AML-193 (cell line): ENCODE results near the gene MTMR3.
"Not testable (repeated sequence)": the region's sequence is repeated elsewhere in the genome, so short reads cannot be mapped to it uniquely, and the experiment has no call there.

ENCODE experiments used
- DNase-seq, 2 experiments: peaks; one replicate each; lab custom pipeline; 2025; lab: John Stamatoyannopoulos, UW

Gene MTMR3

GRCh38 chr22:30054067-30054763 lies 171.2 kb downstream of the MTMR3 start:
- DNase-seq: no peak

GRCh38 chr22:30054764-30055069 lies 171.7 kb downstream of the MTMR3 start:
- DNase-seq: no peak

DNA sequence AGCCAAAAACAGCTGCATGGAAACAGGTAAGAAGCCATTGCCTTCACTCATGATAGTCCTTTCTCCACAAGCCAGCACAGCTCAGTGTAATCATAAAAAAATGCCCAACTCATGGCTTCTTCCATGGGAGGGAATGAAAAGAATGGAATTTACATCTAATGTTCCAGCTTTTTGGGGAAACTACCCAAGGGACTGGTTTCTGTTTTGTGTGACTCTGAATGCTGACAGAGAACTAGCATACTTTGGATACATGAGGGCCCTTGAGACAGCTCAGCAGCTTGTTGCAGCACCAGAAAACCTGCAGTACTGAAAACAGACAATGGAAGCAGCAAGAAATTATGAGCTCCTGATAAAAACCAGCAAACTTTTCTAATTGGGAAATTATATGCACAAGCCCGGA lies 173.0 kb downstream of the MTMR3 start:
- DNase-seq: no peak

DNA sequence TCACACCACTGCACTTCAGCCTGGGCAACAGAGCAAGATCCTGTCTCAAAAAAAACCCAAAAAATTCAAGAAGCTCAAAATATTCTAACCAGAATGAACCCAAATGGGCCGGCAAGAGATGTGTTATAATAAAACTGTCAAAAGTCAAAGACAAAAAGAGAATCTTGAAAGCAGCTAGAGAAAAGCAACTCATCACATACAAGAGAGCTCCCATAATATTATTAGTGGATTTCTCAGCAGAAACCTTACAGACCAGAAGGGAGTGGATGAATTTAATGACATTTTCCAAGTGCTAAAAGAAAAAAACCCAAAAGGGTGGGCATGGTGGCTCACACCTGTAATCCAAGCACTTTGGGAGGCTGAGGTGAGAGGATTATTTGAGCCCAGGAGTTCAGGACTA lies 174.4 kb downstream of the MTMR3 start:
- DNase-seq: no peak

DNA sequence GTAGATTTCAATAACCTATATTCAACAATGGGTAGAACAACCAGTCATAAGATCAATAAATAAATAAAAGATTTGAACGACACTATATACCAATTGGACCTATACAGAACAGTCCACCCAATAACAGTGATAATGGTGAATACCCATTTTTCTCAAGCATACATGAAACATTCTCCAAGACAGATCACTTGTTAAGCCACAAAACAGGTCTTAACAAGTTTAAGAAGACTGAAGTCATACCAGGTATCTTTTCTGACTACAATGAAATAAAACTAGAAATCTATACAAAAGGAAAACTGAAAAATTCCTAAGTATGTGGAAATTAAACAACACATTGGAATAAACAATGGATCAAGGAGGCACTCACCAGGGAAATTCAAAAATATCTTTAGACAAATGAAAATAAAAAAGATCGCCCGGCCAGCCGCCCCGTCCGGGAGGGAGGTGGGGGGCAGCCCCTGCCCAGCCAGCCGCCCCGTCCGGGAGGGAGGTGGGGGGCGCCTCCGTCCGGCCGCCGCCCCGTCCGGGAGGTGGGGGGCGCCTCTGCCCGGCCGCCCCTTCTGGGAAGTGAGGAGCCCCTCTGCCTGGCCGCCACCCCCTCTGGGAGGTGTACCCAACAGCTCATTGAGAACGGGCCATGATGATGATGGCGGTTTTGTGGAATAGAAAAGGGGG lies 176.5 kb downstream of the MTMR3 start:
- not testable (repeated sequence) for DNase-seq

DNA sequence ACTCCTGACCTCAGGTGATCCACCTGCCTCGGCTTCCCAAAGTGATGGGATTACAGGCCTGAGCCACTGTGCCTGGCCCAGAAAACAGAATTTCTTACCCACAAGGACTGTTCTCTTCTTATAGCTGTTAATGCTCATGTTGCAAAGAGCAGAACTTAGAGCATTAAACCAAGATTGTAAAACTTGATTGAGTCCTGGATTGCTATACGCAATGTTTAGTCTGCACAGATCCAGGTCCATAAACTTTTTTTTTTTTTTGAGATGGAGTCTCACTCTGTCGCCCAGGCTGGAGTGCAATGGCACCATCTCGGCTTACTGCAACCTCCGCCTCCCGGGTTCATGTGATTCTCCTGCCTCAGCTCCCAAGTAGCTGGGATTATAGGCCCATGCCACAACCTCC lies 178.1 kb downstream of the MTMR3 start:
- DNase-seq: not testable (repeated sequence)

DNA sequence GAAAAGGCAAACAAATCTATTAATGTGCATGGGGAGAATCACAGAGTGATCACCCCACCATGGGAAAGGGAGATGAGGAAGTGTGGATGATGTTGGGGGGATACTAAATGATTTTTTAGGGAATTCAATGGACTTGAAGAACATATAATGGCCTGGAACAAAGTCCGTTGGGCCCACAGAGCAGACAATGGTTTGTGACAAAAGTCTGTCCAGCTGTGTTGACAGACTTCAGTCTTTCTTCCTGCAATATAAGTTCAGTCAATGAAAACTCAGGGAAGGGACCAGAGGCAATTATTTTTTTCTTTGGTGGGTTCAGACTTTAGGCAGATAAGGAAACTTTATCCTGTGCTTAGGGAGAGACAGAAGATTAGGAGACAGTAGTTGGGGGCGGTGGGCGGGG lies 179.3 kb downstream of the MTMR3 start:
- DNase-seq: no peak

DNA sequence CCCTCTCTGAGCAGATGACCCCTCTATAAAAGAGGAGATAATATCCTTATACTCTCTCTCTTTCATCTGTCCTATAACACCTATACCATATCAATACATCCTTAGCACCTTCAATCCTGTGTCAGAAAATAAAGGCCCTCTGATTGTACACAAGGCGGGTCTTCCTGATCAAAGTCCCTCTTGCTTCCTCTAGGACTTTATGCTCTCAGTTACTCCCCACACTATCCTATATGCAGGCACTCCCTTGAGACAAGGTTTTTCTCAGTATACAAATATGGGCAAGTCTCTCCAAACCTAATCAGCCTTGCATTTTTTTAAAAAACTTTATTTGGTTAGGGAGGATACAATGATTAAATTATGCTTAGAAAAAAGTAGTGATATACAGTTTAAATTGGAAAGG lies 180.0 kb downstream of the MTMR3 start:
- DNase-seq: no peak

- no peak for DNase-seq
These were observed 181.2 kb downstream of the MTMR3 start for GRCh38 chr22:30064172-30064571.

- DNase-seq: no peak
These were observed 190.8 kb downstream of the MTMR3 start for GRCh38 chr22:30073743-30074142.

DNA sequence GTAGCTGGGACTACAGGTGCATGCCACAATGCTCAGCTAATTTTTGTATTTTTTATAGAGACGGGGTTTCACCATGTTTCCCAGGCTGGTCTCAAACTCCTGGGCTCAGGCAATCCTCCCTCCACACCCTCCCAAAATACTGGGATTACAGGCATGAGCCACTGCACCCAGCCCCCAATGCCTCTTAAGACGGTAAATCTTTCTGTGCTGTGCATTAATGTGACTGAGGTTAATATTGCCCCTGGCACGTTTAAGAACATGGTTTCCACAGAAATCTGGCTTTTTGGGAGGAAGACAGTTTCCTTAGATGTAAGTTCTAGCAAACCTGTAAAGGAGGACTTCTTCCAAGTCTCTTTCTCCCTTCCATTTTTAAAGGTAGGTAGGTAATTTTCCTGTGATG lies 191.2 kb downstream of the MTMR3 start:
- no peak for DNase-seq

- no peak for DNase-seq
These were observed 192.0 kb downstream of the MTMR3 start for GRCh38 chr22:30074994-30075393.

DNA sequence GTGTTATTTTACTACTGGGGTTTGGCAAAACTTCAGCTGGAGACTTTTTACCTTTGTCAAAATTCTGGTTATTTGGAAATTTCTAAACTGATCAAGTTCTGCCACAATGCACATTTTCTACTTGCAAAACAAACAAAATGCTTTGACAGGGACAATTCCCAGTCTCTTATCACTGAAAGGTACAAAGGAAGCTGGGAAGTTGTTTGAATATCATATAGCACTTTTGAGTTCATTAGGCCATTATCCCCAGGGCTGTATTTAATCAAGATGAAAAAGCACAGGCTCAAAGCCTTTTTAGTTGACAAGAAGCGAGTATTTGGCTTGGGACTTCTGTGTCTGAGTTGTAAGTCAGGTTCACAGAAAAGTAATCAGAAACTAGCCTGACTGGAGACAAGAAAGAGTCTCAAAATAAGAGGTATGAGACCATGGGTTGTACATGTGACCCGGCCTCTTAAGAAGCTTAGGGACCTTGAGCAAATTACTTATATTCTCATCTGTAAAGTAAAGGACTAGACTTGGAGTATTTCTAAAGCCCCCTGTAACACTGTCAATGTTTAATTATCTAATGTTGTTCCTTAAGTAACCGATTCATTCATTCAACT lies 194.4 kb downstream of the MTMR3 start:
- no peak for DNase-seq

DNA sequence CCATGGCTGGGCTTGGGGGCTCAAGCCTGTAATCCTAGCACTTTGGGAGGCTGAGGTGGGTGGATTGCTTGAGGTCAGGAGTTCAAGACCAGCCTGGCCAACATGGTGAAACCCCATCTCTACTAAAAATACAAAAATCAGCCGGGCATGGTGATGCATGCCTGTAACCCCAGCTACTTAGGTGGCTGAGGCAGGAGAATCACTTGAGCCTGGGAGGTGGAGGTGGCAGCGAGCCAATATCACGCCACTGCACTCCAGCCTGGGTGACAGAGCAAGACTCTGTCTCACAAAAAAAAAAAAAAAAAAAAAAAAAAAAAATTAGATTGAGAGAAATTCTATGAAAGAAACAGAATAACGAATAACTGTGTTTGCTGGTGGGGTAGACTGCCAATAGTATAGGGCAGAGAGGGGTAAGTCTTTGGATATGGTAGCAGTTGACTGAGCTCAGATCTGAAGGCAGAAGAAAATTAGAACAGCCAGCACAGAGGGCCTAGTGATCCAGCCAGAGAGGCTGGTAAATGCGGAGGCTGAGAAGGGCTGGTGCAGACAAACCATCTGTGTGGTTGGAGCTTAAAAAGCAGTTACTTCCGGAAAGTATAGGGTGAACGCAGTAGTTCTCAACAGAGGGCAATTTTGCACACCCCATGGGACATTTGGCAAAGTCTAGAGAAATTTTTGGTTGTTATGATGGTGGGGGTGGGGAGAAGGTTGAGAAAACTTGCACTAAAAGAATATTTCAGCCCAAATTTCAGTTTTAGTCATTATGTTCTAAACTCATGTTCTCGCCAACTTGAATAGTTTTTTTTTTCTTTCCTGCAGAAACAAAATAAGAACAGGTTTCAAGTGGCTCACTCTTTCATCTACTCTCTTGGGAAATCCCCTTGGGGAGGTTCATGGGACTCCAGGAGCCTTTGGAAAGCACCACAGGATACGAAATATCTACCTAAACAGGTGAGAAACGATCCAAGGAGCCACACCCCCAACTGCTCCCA lies 195.6 kb downstream of the MTMR3 start:
- DNase-seq: no peak

- DNase-seq: no peak
These were observed 197.1 kb downstream of the MTMR3 start, which contains the start of gene HORMAD2 for GRCh38 chr22:30079952-30080533. Gene HORMAD2, plus strand, starts transcription at chr22:30080464. Its CDS starts 13,489 bp downstream, at chr22:30093953.
